Rectal smooth muscle tissue (tissue), 1 donor: ENCODE measurements around the gene CPOX.

Experiments used
- H3K27ac ChIP-seq: one replicate; pipeline ENCODE4 v1.7.0; 2013; ENCODE audit warnings: low read depth, low read length, inconsistent platforms
- H3K27me3 ChIP-seq: one replicate; pipeline ENCODE4 v1.7.0; 2013; ENCODE audit warnings: low read length; ENCODE audit not compliant: control insufficient read depth, insufficient read depth
- H3K36me3 ChIP-seq: one replicate; pipeline ENCODE4 v1.7.0; 2013; ENCODE audit warnings: low read length; ENCODE audit not compliant: control insufficient read depth, insufficient read depth
- H3K4me1 ChIP-seq: one replicate; pipeline ENCODE4 v1.7.0; 2013; ENCODE audit warnings: low read length; ENCODE audit not compliant: control insufficient read depth, insufficient read depth
- H3K4me3 ChIP-seq: one replicate; pipeline ENCODE4 v1.7.0; 2013; ENCODE audit warnings: low read length
- H3K9ac ChIP-seq: one replicate; pipeline ENCODE4 v1.7.0; 2013; ENCODE audit warnings: low read length

Gene CPOX

GRCh38 chr3:98589331-98590036 lies 3.9 kb downstream of the CPOX start:
- no peaks in the 10 kb centered on the region for H3K27me3 ChIP-seq
- peaks cover 8% of the 10 kb centered on the region for H3K4me1 ChIP-seq
- H3K4me3 ChIP-seq = no peak overlapping the region
- no peak overlapping the region for H3K9ac ChIP-seq
- H3K27ac ChIP-seq = no peak overlapping the region
- H3K36me3 ChIP-seq = peaks cover 7% of the 10 kb centered on the region

GRCh38 chr3:98588065-98588464 lies 5.3 kb downstream of the CPOX start:
- Histone ChIP-seq H3K36me3 (peaks cover 7% of the 10 kb centered on the region), H3K27ac (no peak overlapping the region)

GRCh38 chr3:98587654-98588053 lies 5.8 kb downstream of the CPOX start:
- Histone ChIP-seq H3K9ac (no peak overlapping the region), H3K36me3 (peaks cover 7% of the 10 kb centered on the region), H3K27ac (no peak overlapping the region), H3K27me3 (no peaks in the 10 kb centered on the region), H3K4me1 (peaks cover 6% of the 10 kb centered on the region), H3K4me3 (no peak overlapping the region)

More at GRCh38 chr3:98588065-98588464, 5.3 kb downstream of the CPOX start:
- H3K27me3 ChIP-seq = no peaks in the 10 kb centered on the region
- no peak overlapping the region for H3K9ac ChIP-seq
- peaks cover 8% of the 10 kb centered on the region for H3K4me1 ChIP-seq
- no peak overlapping the region for H3K4me3 ChIP-seq

- Histone ChIP-seq H3K27ac (no peak overlapping the region), H3K36me3 (peaks cover 13% of the 10 kb centered on the region), H3K9ac (no peak overlapping the region)
Measured at GRCh38 chr3:98584547-98584946, 8.9 kb downstream of the CPOX start.

GRCh38 chr3:98583766-98584165 lies 9.6 kb downstream of the CPOX start:
- Histone ChIP-seq H3K9ac (no peak overlapping the region), H3K27me3 (no peaks in the 10 kb centered on the region), H3K36me3 (peaks cover 16% of the 10 kb centered on the region), H3K27ac (no peak overlapping the region), H3K4me3 (no peak overlapping the region), H3K4me1 (no peaks in the 10 kb centered on the region)

More at GRCh38 chr3:98584547-98584946, 8.9 kb downstream of the CPOX start:
- Histone ChIP-seq H3K4me3 (no peak overlapping the region), H3K27me3 (no peaks in the 10 kb centered on the region), H3K4me1 (no peaks in the 10 kb centered on the region)

GRCh38 chr3:98582042-98582441 lies 11.4 kb downstream of the CPOX start:
- peaks cover 16% of the 10 kb centered on the region for H3K36me3 ChIP-seq
- no peak overlapping the region for H3K9ac ChIP-seq
- H3K4me1 ChIP-seq = no peaks in the 10 kb centered on the region
- H3K27ac ChIP-seq = no peak overlapping the region
- no peaks in the 10 kb centered on the region for H3K27me3 ChIP-seq
- H3K4me3 ChIP-seq = no peak overlapping the region

- Histone ChIP-seq H3K9ac (no peak overlapping the region), H3K4me3 (no peak overlapping the region), H3K4me1 (no peaks in the 10 kb centered on the region), H3K27me3 (no peaks in the 10 kb centered on the region), H3K36me3 (peaks cover 16% of the 10 kb centered on the region), H3K27ac (no peak overlapping the region)
Measured at GRCh38 chr3:98581474-98581873, 11.9 kb downstream of the CPOX start.

GRCh38 chr3:98580401-98581386 lies 12.7 kb downstream of the CPOX start:
- no peak overlapping the region for H3K4me3 ChIP-seq
- no peak overlapping the region for H3K27ac ChIP-seq
- no peaks in the 10 kb centered on the region for H3K27me3 ChIP-seq
- no peaks in the 10 kb centered on the region for H3K4me1 ChIP-seq
- H3K9ac ChIP-seq = no peak overlapping the region
- peaks cover 12% of the 10 kb centered on the region for H3K36me3 ChIP-seq

- Histone ChIP-seq H3K27me3 (no peaks in the 10 kb centered on the region), H3K9ac (no peak overlapping the region), H3K4me1 (no peaks in the 10 kb centered on the region), H3K36me3 (peaks cover 12% of the 10 kb centered on the region), H3K27ac (no peak overlapping the region), H3K4me3 (no peak overlapping the region)
Measured at GRCh38 chr3:98577178-98577895, 16.1 kb downstream of the CPOX start.

- Histone ChIP-seq H3K4me1 (no peaks in the 10 kb centered on the region), H3K27ac (no peak overlapping the region), H3K4me3 (no peak overlapping the region), H3K9ac (no peak overlapping the region), H3K36me3 (peaks cover 4% of the 10 kb centered on the region), H3K27me3 (no peaks in the 10 kb centered on the region)
Measured at GRCh38 chr3:98574132-98574531, 19.3 kb downstream of the CPOX start.

- H3K27ac ChIP-seq = no peak overlapping the region
- no peak overlapping the region for H3K4me3 ChIP-seq
- no peaks in the 10 kb centered on the region for H3K36me3 ChIP-seq
- no peak overlapping the region for H3K9ac ChIP-seq
- no peaks in the 10 kb centered on the region for H3K4me1 ChIP-seq
- no peaks in the 10 kb centered on the region for H3K27me3 ChIP-seq
Measured at GRCh38 chr3:98573181-98573728, 20.2 kb downstream of the CPOX start.

- no peaks in the 10 kb centered on the region for H3K4me1 ChIP-seq
- no peak overlapping the region for H3K9ac ChIP-seq
- no peak overlapping the region for H3K4me3 ChIP-seq
- no peaks in the 10 kb centered on the region for H3K27me3 ChIP-seq
- H3K27ac ChIP-seq = no peak overlapping the region
- no peaks in the 10 kb centered on the region for H3K36me3 ChIP-seq
Measured at GRCh38 chr3:98568402-98568801, 25.0 kb downstream of the CPOX start.
